SU-DHL-6 (cell line): Measurements from ENCODE around the gene RECQL.

Source experiments
- H2AFZ ChIP-seq: fragments of 200-600 bp; sonication (generic); 2 replicates; pipeline ENCODE4 v1.6.1; 2014; ENCODE audit warnings: low read depth, mild to moderate bottlenecking, moderate library complexity, mixed read lengths, antibody characterized with exemption, low read length; ENCODE audit not compliant: severe bottlenecking
- H3F3A ChIP-seq: fragments of 200-600 bp; shearing (Covaris generic); 2 replicates; pipeline ENCODE4 v1.6.0; 2016; ENCODE audit warnings: antibody characterized with exemption, mild to moderate bottlenecking; ENCODE audit not compliant: insufficient read depth
- H3K27ac ChIP-seq: fragments of 200-600 bp; sonication (generic); 2 replicates; pipeline ENCODE4 v1.5.1; 2016; ENCODE audit warnings: low read depth, mild to moderate bottlenecking, low read length, moderate library complexity, mixed read lengths
- H3K27me3 ChIP-seq: fragments of 200-600 bp; sonication (generic), shearing (Covaris generic); 2 replicates; pipeline ENCODE4 v1.6.0; 2014; ENCODE audit warnings: mild to moderate bottlenecking, low read length
- H3K36me3 ChIP-seq: fragments of 200-600 bp; sonication (generic); 2 replicates; pipeline ENCODE4 v1.6.1; 2014; ENCODE audit warnings: mild to moderate bottlenecking, low read length, mixed read lengths
- H3K4me2 ChIP-seq: fragments of 300-600, 200-600 bp; shearing (Covaris generic), sonication (generic); 2 replicates; pipeline ENCODE4 v1.6.0; 2014; ENCODE audit warnings: low read length, low read depth, mild to moderate bottlenecking; ENCODE audit not compliant: poor library complexity, severe bottlenecking
- H3K4me3 ChIP-seq: fragments of 200-600 bp; sonication (generic); 2 replicates; pipeline ENCODE4 v1.5.1; 2014; ENCODE audit warnings: antibody characterized with exemption, low read length, mild to moderate bottlenecking, mixed read lengths; ENCODE audit not compliant: insufficient read depth, poor library complexity, severe bottlenecking
- H3K79me2 ChIP-seq: fragments of 200-600 bp; sonication (generic); 2 replicates; pipeline ENCODE4 v1.6.1; 2014; ENCODE audit warnings: mild to moderate bottlenecking, low read length, moderate library complexity; ENCODE audit not compliant: insufficient read depth
- H3K9ac ChIP-seq: fragments of 200-600 bp; sonication (generic); 2 replicates; pipeline ENCODE4 v1.7.0; 2014; ENCODE audit warnings: mild to moderate bottlenecking, low read length
- H3K9me2 ChIP-seq: fragments of 200-600 bp; sonication (generic); replicated peaks from 2 replicates; pipeline ENCODE4 v1.6.1; 2014; ENCODE audit warnings: low read length; ENCODE audit not compliant: insufficient read depth
- H3K9me3 ChIP-seq: fragments of 200-600 bp; sonication (generic); 2 replicates; pipeline ENCODE4 v1.6.1; 2014; ENCODE audit warnings: low read length, mixed read lengths; ENCODE audit not compliant: insufficient read depth
- H4K20me1 ChIP-seq: fragments of 200-600 bp; sonication (generic); 2 replicates; pipeline ENCODE4 v1.6.1; 2014; ENCODE audit warnings: low read depth, mild to moderate bottlenecking, antibody characterized with exemption, low read length, moderate library complexity, mixed read lengths
- EZH2phosphoT487 ChIP-seq: fragments of 200-600 bp; sonication (generic), shearing (Covaris generic); conservative IDR thresholded peaks from 2 replicates; pipeline ENCODE4 v1.6.1; 2018; ENCODE audit warnings: mild to moderate bottlenecking, antibody characterized with exemption, low read length, moderate library complexity, mixed read lengths
- TF ChIP-seq, protein P1 (sequence below): fragments of 200-600 bp; sonication (generic); IDR thresholded peaks from one replicate; pipeline ENCODE4 v1.5.1; 2017; ENCODE audit warnings: antibody characterized with exemption, mild to moderate bottlenecking, low read length, moderate library complexity; ENCODE audit not compliant: insufficient read depth, poor library complexity, severe bottlenecking

Gene RECQL

DNA sequence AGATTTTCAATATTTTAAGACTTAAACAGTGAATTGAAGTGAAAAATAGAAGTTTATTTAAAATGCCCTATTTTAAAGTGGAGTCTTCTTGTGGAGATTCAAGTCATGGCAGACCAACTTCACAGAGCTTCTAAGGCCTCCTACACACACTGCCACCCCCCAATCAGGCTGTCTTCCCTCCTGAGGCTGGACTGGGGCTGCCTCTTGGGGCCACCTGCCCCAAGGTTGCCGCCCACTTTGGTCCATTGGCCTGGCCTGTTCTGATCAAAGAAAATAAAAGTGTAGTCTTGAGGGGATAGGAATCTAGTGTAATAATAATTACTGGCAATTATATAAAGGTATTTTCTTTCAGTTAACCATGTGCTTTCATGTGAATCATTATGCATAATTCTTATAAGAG lies 1.4 kb upstream of the RECQL start:
- H3K9ac ChIP-seq = peak overlapping the region; percentile 97
- peaks cover 8% of the 10 kb centered on the region for H4K20me1 ChIP-seq
- H3K4me3 ChIP-seq = peak overlapping the region; percentile 99

DNA sequence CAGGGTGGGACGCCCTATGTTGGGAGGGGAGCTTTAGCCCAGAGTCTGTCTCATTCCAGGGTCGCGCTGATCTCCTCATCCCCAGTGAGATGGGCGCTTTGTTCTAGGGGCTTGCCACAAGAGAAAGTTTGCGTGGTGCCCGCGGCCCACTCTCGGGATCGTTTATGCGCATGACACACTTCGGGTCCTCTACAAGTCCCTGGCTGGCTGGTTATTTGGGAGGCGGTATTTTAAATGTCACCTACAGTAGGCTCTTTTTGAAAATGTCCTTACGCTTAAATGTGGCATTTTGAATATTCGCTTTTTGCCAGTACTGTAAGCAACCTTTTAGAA lies 695 bp upstream of the RECQL start:
- TF ChIP-seq, protein P1, sequence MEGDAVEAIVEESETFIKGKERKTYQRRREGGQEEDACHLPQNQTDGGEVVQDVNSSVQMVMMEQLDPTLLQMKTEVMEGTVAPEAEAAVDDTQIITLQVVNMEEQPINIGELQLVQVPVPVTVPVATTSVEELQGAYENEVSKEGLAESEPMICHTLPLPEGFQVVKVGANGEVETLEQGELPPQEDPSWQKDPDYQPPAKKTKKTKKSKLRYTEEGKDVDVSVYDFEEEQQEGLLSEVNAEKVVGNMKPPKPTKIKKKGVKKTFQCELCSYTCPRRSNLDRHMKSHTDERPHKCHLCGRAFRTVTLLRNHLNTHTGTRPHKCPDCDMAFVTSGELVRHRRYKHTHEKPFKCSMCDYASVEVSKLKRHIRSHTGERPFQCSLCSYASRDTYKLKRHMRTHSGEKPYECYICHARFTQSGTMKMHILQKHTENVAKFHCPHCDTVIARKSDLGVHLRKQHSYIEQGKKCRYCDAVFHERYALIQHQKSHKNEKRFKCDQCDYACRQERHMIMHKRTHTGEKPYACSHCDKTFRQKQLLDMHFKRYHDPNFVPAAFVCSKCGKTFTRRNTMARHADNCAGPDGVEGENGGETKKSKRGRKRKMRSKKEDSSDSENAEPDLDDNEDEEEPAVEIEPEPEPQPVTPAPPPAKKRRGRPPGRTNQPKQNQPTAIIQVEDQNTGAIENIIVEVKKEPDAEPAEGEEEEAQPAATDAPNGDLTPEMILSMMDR = no peak
- TF ChIP-seq EZH2phosphoT487 = no peak
- Histone ChIP-seq H3K27ac (0 out of 2 replicates have a peak overlapping the region, but pooled peaks have one; percentile 30), H3K9ac (peak overlapping the region; percentile 97), H4K20me1 (peaks cover 8% of the 10 kb centered on the region), H3K9me2 (no peaks in the 10 kb centered on the region), H3F3A (no peaks in the 10 kb centered on the region), H3K4me2 (peak overlapping the region; percentile 98), H3K36me3 (peaks cover 8% of the 10 kb centered on the region), H3K27me3 (no peaks in the 10 kb centered on the region), H3K4me3 (peak overlapping the region; percentile 99), H2AFZ (peak overlapping the region; percentile 96), H3K9me3 (no peaks in the 10 kb centered on the region), H3K79me2 (peaks cover 79% of the 10 kb centered on the region)

More for the DNA sequence above, 1.4 kb upstream of the RECQL start:
- H3K27me3 ChIP-seq = no peaks in the 10 kb centered on the region
- TF ChIP-seq EZH2phosphoT487 = no peak
- TF ChIP-seq, protein P1 = no peak
- H3K9me3 ChIP-seq = no peaks in the 10 kb centered on the region
- H2AFZ ChIP-seq = no peak overlapping the region
- H3K9me2 ChIP-seq = no peaks in the 10 kb centered on the region
- no peak overlapping the region for H3K27ac ChIP-seq
- H3F3A ChIP-seq = no peaks in the 10 kb centered on the region
- peaks cover 14% of the 10 kb centered on the region for H3K36me3 ChIP-seq
- H3K4me2 ChIP-seq = peak overlapping the region; percentile 98
- peaks cover 87% of the 10 kb centered on the region for H3K79me2 ChIP-seq

DNA sequence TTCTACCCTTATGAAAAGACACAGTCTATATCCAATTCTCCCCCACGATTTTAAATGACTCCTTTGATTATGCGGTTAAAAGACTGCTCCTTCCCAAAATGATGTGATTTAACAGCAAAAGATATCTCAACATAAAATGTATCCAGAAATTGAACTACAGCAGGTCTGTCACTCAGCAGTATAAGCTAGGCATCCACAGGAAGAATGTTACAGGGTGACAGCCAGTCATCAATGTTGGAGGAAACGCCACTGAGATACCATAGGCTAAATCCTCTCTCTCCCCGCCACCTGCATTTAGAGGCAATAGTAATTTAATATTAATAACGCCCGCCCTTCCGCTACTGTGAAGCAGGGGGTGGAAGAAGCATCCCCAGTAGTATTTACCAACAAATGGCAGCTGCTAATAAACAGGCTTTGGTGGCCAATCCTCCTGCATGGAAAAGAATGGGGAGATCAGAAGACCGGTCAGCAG lies 613 bp downstream of the RECQL start:
- H3K36me3 ChIP-seq = peaks cover 12% of the 10 kb centered on the region
- peaks cover 67% of the 10 kb centered on the region for H3K79me2 ChIP-seq
- no peaks in the 10 kb centered on the region for H3K9me3 ChIP-seq
- peak overlapping the region; percentile 95 for H3K4me2 ChIP-seq
- H3F3A ChIP-seq = no peaks in the 10 kb centered on the region
- H3K9me2 ChIP-seq = no peaks in the 10 kb centered on the region
- TF ChIP-seq EZH2phosphoT487 = no peak
- TF ChIP-seq, protein P1 = no peak
- peak overlapping the region; percentile 69 for H3K27ac ChIP-seq
- H2AFZ ChIP-seq = peak overlapping the region; percentile 96
- H3K27me3 ChIP-seq = no peaks in the 10 kb centered on the region
- peak overlapping the region; percentile 99 for H3K4me3 ChIP-seq
- peak overlapping the region; percentile 97 for H3K9ac ChIP-seq
- H4K20me1 ChIP-seq = peaks cover 4% of the 10 kb centered on the region

DNA sequence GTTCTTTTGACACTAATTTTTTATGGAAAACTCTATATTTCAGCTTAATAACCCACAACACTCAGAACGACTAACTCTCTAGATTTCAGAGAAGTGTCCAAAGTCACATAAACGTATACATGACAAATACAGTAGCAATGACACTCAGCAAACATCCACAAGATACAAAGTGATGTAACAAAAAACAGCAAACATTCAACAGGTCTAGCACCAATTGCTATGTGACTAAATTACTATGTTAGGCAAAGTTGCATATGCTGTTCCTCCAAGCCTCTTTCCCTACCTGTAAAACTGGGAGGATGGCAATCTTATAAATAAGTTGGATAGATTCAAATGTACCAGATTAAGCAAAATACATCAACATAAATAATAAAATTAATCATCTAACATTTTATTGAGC lies 1.7 kb downstream of the RECQL start:
- H3K27ac ChIP-seq = no peak overlapping the region
- peak overlapping the region; percentile 99 for H3K4me3 ChIP-seq
- H3K4me2 ChIP-seq = peak overlapping the region; percentile 95
- TF ChIP-seq EZH2phosphoT487 = no peak
- TF ChIP-seq, protein P1 = no peak
- no peaks in the 10 kb centered on the region for H3K9me2 ChIP-seq
- no peaks in the 10 kb centered on the region for H3K27me3 ChIP-seq
- no peaks in the 10 kb centered on the region for H3K9me3 ChIP-seq
- H3K79me2 ChIP-seq = peaks cover 56% of the 10 kb centered on the region
- peak overlapping the region; percentile 97 for H3K9ac ChIP-seq
- H3K36me3 ChIP-seq = peaks cover 16% of the 10 kb centered on the region
- no peaks in the 10 kb centered on the region for H3F3A ChIP-seq
- no peak overlapping the region for H2AFZ ChIP-seq
- H4K20me1 ChIP-seq = no peaks in the 10 kb centered on the region
